GM18867 (cell line): Measurements from ENCODE around the gene CCN5.

Experiments used
- ATAC-seq: cut with Tn5 transposase; IDR thresholded peaks from one replicate; pipeline ENCODE4 v1.9.1; 2021; ENCODE audit warnings: mild to moderate bottlenecking, moderate library complexity; ENCODE audit not compliant: unreplicated experiment

The CCN5 gene

GRCh38 chr20:44735816-44736169 is 20.6 kb downstream of the CCN5 start:
- ATAC-seq: no peak

- ATAC-seq: no peak
Measured at GRCh38 chr20:44736170-44737021, 21.2 kb downstream of the CCN5 start.

- ATAC-seq: no peak
Measured at GRCh38 chr20:44737116-44737515, 21.9 kb downstream of the CCN5 start.

- no peak for ATAC-seq
Measured at GRCh38 chr20:44738813-44739477, 23.8 kb downstream of the CCN5 start.

GRCh38 chr20:44739942-44740341 is 24.8 kb downstream of the CCN5 start:
- ATAC-seq: no peak

- ATAC-seq: no peak
Measured at GRCh38 chr20:44742304-44743079, 27.3 kb downstream of the CCN5 start.

GRCh38 chr20:44743080-44743701 is 28.0 kb downstream of the CCN5 start:
- ATAC-seq: no peak

- ATAC-seq: no peak
Measured at GRCh38 chr20:44743916-44744655, 28.9 kb downstream of the CCN5 start.

GRCh38 chr20:44745122-44745597 is 30.0 kb downstream of the CCN5 start:
- ATAC-seq: no peak

- ATAC-seq: no peak
Measured at GRCh38 chr20:44745598-44746366, 30.6 kb downstream of the CCN5 start, which contains the start of gene KCNK15. Gene KCNK15 (plus strand): TSS chr20:44745865. CDS start chr20:44745911, 46 bp downstream.

GRCh38 chr20:44746367-44747165 is 31.4 kb downstream of the CCN5 start:
- no peak for ATAC-seq

GRCh38 chr20:44747166-44748004 is 32.2 kb downstream of the CCN5 start:
- ATAC-seq: no peak

- no peak for ATAC-seq
Measured at GRCh38 chr20:44748005-44748370, 32.8 kb downstream of the CCN5 start.

GRCh38 chr20:44750081-44750805 is 35.1 kb downstream of the CCN5 start:
- ATAC-seq: no peak

- ATAC-seq: no peak
Measured at GRCh38 chr20:44752099-44752931, 37.1 kb downstream of the CCN5 start.

GRCh38 chr20:44754554-44754953 is 39.4 kb downstream of the CCN5 start:
- ATAC-seq: no peak
